Left cardiac atrium (tissue), 4 donors: ENCODE data around the gene ZSCAN20. TPM values are rescaled to one million over a fixed set of nuclear protein-coding genes. Genes with fewer than 3 reads are reported as not detected.
A peak's percentile ranks its signal among the peaks of the same experiment; 100 is the strongest.
"Not testable (repeated sequence)": the region's sequence is repeated elsewhere in the genome, so short reads cannot be mapped to it uniquely, and the experiment has no call there.

Source experiments
- ATAC-seq, 2 donors: fragments of 200-7000 bp; cut with Tn5 transposase; one replicate each; pipeline ENCODE4 v1.9.1; 2020; ENCODE audit warnings: mild to moderate bottlenecking in 2 of 2, moderate library complexity in 2 of 2
- DNase-seq: peaks from one replicate; pipeline ENCODE4 v3.0.0-alpha.2; 2020
- intact Hi-C, 2 donors: fragments of 100-400 bp; cut with DNase I; formaldehyde crosslinking; loops; one replicate each; pipeline versions ENCODE4 v1.14.1 to v1.15.1; 2022 to 2023
- total RNA-seq, 2 donors: library from RNA; stranded (reverse); fragmentation: NEBNext Ultra II Directional; extraction: Animal tissue kit (Norgen Biotek cat#: 25700); gene quantifications; one replicate each; pipeline ENCODE4 v1.2.1, GENCODE V29; 2021
- donor health status: DM: no; HTN: yes; CAD: no.
- donor health status: DM: no; HTN: yes; CAD: no; lungs with severe emphysema.
- donor health status: DM: yes; HTN: yes; CAD: no.
- donor health status: Dilated cardiomyopathy.

ZSCAN20 gene
- total RNA-seq, 2 donors from 2014 or later = 4.4 to 5.2 TPM

- intact Hi-C loops = loop anchor here (5.0 to 10.0 kb wide), 4 partner anchors 96 to 254 kb away; no protein-coding TSS in a partner anchor
- no peak for DNase-seq
- ATAC-seq = no peak
Measured at GRCh38 chr1:33468531-33468930, 3.9 kb upstream of the ZSCAN20 start.

- ATAC-seq = no peak
- intact Hi-C loops = loop anchor here (5.0 to 10.0 kb wide), 4 partner anchors 97 to 254 kb away; no protein-coding TSS in a partner anchor
Measured at GRCh38 chr1:33468967-33469366, 3.5 kb upstream of the ZSCAN20 start.

GRCh38 chr1:33469691-33470090 is 2.8 kb upstream of the ZSCAN20 start:
- intact Hi-C loops = loop anchor here (5.0 to 10.0 kb wide), 5 partner anchors 97 to 255 kb away; no protein-coding TSS in a partner anchor
- DNase-seq = no peak
- no peak for ATAC-seq

More at GRCh38 chr1:33468967-33469366, 3.5 kb upstream of the ZSCAN20 start:
- DNase-seq = no peak

- intact Hi-C loops = loop anchor here in 1 of 2 donors (5.0 kb wide), 1 partner anchor 142 kb away; no protein-coding TSS in a partner anchor
- ATAC-seq (peak; percentile 60 to 71), DNase-seq (peak; percentile 75)
Measured at GRCh38 chr1:33470495-33471012, 1.9 kb upstream of the ZSCAN20 start.

GRCh38 chr1:33471416-33471815 is 1.0 kb upstream of the ZSCAN20 start:
- no peak for DNase-seq
- no peak for ATAC-seq
- intact Hi-C loops = loop anchor here in 1 of 2 donors (5.0 kb wide), 1 partner anchor 141 kb away; no protein-coding TSS in a partner anchor

DNA sequence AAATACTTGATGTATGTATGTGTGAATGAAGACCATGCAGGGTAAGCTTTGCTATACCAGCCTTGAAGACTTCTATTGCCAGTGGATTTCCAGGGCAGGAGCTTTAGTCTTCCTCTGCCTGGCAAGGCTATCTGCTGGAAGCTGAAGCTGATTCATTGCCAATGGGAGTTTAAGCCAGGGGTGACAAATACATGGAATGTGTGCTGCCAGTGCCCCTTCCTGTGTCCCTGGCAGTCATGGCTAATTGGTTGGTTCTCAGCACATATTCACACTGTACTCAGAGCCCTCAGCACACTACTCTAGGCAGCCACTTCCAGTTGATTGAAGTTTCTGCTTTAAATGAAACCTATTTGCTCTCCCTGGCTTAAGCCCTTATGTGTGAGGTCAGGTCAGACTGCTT is 1.5 kb downstream of the ZSCAN20 start:
- DNase-seq (no peak), ATAC-seq (peak; percentile 20 to 32)
- intact Hi-C loops = loop anchor here in 1 of 2 donors (5.0 kb wide), 1 partner anchor 138 kb away; no protein-coding TSS in a partner anchor

- ATAC-seq (no peak), DNase-seq (no peak)
- intact Hi-C loops = no loop called here
Measured at GRCh38 chr1:33477451-33477850, 5.0 kb downstream of the ZSCAN20 start.

- ATAC-seq (no peak), DNase-seq (no peak)
- intact Hi-C loops = no loop called here
Measured at GRCh38 chr1:33482412-33482811, 10.0 kb downstream of the ZSCAN20 start.

DNA sequence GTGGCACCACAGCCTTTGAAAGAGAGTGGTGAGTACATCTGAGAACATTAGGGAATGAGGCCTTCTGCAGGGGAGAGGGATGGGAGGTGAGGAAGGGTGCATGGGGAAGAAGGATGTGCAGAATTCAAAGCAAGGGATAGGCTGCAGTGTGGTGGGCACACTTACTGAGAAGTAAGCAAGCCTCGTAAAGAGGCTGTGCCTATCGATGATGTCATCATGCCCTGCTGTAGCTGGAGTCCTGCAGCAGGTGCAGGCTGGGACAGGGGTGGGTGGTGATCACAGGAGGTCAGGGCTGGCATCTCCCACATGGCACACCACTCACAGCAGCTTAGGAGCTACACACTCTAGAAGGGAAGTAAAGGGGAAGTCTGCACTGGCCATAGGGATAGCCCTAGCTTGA is 16.2 kb downstream of the ZSCAN20 start:
- intact Hi-C loops = no loop called here
- DNase-seq (no peak), ATAC-seq (no peak)

GRCh38 chr1:33494929-33495328 is 22.5 kb downstream of the ZSCAN20 start:
- no peak for DNase-seq
- intact Hi-C loops = loop anchor here in 1 of 2 donors (10.0 kb wide), 1 partner anchor 120 kb away; no protein-coding TSS in a partner anchor
- no peak for ATAC-seq

- ATAC-seq (no peak), DNase-seq (no peak)
- intact Hi-C loops = loop anchor here in 1 of 2 donors (10.0 kb wide), 1 partner anchor 117 kb away; no protein-coding TSS in a partner anchor
Measured at GRCh38 chr1:33497410-33497809, 25.0 kb downstream of the ZSCAN20 start.

DNA sequence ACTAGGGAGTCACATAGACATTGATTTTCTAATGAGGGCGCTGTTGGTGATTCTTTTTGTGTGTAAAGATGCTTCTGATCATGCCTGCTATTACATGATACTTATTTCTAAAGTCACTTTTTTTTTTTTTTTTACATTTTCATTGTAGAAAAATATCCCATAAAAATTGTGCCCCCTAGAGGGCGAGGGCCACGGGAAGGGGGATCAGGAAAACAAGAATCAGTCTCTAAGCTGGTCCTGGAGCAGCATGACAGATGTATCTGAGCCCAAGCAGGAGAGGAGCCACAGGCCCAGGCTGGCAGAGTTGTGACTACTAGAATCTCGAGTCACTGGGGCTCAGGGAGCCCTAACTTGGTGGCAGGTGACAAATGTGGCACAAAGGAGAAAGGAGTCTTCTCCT is 28.1 kb downstream of the ZSCAN20 start:
- intact Hi-C loops = no loop called here
- ATAC-seq (no peak), DNase-seq (no peak)

GRCh38 chr1:33501309-33501708 is 28.9 kb downstream of the ZSCAN20 start:
- intact Hi-C loops = no loop called here
- no peak for DNase-seq
- ATAC-seq = no peak

- ATAC-seq (no peak), DNase-seq (no peak)
- intact Hi-C loops = no loop called here
Measured at GRCh38 chr1:33501774-33502173, 29.3 kb downstream of the ZSCAN20 start.

DNA sequence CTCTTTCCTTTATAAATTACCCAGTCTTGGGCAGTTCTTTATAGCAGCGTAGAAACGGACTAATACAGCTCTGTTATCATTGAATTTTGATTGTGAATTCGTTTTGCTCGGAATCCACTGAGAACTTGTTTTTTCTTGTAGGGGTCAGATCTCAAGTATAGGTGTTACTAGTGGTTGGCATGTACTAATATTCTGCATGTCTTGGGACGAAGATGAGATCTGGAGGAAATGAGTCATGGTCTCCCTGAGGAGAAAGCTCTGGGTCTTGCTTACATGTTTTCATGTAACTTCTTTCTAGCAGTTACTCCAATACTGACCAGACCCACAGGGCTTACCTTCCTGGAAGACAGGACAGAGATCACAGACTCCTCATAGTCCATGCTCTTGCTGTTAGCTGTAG is 30.3 kb downstream of the ZSCAN20 start:
- DNase-seq (no peak), ATAC-seq (no peak)
- intact Hi-C loops = no loop called here

- DNase-seq = no peak
- no peak for ATAC-seq
- intact Hi-C loops = no loop called here
Measured at GRCh38 chr1:33503506-33503905, 31.1 kb downstream of the ZSCAN20 start.

- DNase-seq (no peak), ATAC-seq (no peak)
- intact Hi-C loops = no loop called here
Measured at GRCh38 chr1:33507661-33508060, 35.2 kb downstream of the ZSCAN20 start.

DNA sequence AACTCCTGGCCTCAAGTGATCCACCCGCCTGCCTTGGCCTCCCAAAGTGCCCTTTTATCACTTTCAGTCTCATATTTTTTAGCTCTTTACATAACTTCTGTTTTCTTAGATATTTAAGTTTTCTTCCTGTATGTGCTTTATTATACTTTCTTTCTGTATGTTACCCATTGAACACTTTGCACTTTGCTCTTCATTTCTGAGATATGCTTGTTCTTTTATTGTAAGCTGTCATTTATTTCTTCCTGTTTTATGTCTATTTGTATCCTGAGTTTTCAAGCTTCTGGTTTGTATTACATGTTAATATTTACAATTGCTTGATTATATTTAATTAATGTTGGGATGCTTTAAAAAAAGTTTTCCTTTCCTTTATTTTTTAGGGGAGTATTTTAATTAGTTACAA is 35.7 kb downstream of the ZSCAN20 start:
- intact Hi-C loops = no loop called here
- DNase-seq (no peak), ATAC-seq (no peak)

GRCh38 chr1:33509276-33509675 is 36.8 kb downstream of the ZSCAN20 start:
- DNase-seq, ATAC-seq, intact Hi-C loops: not testable (repeated sequence)

DNA sequence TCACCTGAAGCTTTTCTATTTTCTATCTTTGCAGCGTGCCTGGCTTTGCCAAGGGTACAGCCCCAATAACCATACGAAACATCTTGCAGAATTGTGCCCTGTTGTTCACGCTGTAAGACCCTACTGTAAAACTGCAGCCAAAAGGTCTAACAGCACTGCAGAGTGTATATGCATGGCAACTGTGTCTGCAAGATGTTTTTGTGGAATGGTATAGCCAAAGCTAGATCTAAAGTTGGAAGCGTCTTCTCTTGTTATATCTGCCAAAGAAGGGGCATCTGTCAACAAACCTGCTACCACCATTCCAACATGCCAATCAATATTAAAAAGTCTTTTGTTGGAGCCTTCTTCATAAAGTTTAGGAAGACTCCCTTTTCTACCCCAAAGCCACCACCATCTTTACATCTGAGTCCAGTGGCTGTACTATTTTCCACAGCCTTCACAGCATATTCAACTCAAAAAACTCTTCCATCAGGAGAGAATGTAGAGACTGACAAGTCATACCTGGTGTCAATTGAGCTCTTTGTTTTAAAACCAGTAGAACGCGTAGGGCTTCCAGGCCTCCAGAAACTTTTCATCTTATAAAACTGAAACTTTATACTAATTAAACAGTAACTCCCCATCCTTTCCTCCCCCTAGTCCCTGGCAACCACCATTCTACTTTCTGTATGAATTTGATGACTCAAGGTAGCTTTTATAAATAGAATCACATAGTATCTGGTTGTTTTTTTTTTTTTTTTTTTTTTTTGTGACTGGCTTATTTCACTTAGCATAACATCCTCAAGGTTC is 40.0 kb downstream of the ZSCAN20 start:
- no peak for ATAC-seq
- intact Hi-C loops = no loop called here
- DNase-seq = no peak
